Adrenal gland (tissue), 5 donors: Measurements from ENCODE around the gene EZH1.

Source experiments
- CTCF ChIP-seq, 6 experiments: fragments of 450-650 bp in 4 of 6; fragments of 200-600 bp in 2 of 6; sonication (generic) in 1 of 6; IDR thresholded peaks; 1 replicate in 5 of 6; 2 replicates in 1 of 6; pipeline versions ENCODE4 v1.5.1 to v1.8.0; 2016 to 2021; ENCODE audit warnings: antibody characterized with exemption in 6 of 6, mild to moderate bottlenecking in 2 of 6, moderate library complexity in 1 of 6
- POLR2A ChIP-seq, 2 donors: fragments of 450-650 bp; IDR thresholded peaks; one replicate each; pipeline ENCODE4 v1.6.1; 2017; ENCODE audit warnings: antibody characterized with exemption in 2 of 2, mild to moderate bottlenecking in 2 of 2, moderate library complexity in 1 of 2
- donor health status: DM: no; HTN: no; CAD: no.

GRCh38 chr17:42680331-42680808, 64.5 kb downstream of the EZH1 start:
- TF ChIP-seq CTCF (IDR thresholded peaks at IDR 0.05) (no peak), POLR2A (IDR thresholded peaks at IDR 0.05) (no peak)
